Suprapubic skin (tissue), 4 donors: ENCODE results near the gene LYL1. TPM values are rescaled to one million over a fixed set of nuclear protein-coding genes. Genes with fewer than 3 reads are reported as not detected.

Source experiments
- DNase-seq, 2 donors: peaks; one replicate each; pipeline ENCODE4 v3.0.0-alpha.2; 2019; ENCODE audit warnings: low spot score in 2 of 2
- H3K27ac ChIP-seq: fragments of 200-600 bp; sonication (generic); one replicate; pipeline ENCODE4 v1.5.1; 2019
- H3K27me3 ChIP-seq: fragments of 200-600 bp; sonication (generic); one replicate; pipeline ENCODE4 v1.5.1; 2019
- H3K36me3 ChIP-seq: fragments of 200-600 bp; sonication (generic); one replicate; pipeline ENCODE4 v1.5.1; 2019
- H3K4me1 ChIP-seq: fragments of 200-600 bp; sonication (generic); one replicate; pipeline ENCODE4 v1.5.1; 2019
- H3K4me3 ChIP-seq: fragments of 200-600 bp; sonication (generic); one replicate; pipeline ENCODE4 v1.5.1; 2019; ENCODE audit warnings: mild to moderate bottlenecking
- H3K9me3 ChIP-seq: fragments of 200-600 bp; sonication (generic); one replicate; pipeline ENCODE4 v1.5.1; 2019
- EP300 ChIP-seq: sonication (generic); formaldehyde crosslinking; IDR thresholded peaks from one replicate; pipeline ENCODE4 v1.6.1; 2017; ENCODE audit warnings: antibody characterized with exemption
- POLR2A ChIP-seq, 2 donors: fragments of 450-650 bp; IDR thresholded peaks; one replicate each; pipeline ENCODE4 v1.6.1; 2017; ENCODE audit warnings: antibody characterized with exemption in 2 of 2, mild to moderate bottlenecking in 2 of 2, moderate library complexity in 2 of 2
- POLR2AphosphoS5 ChIP-seq, 3 donors: sonication (generic); formaldehyde crosslinking; IDR thresholded peaks; one replicate each; pipeline ENCODE4 v1.6.1; 2017; ENCODE audit warnings: antibody characterized with exemption in 3 of 3
- WGBS: methylation state at CpG from one replicate; pipeline ENCODE4 v1.1.5; 2018; 5-methylcytosine and 5-hydroxymethylcytosine counted together
- total RNA-seq, 4 donors: library from RNA; depleted of rRNA; stranded (reverse); fragments of >200 nt; gene quantifications; one replicate each; pipeline ENCODE4 v1.1.0, GENCODE V29; 2016
- TF ChIP-seq, protein P1 (sequence below), 2 donors: fragments of 200-600 bp in 1 of 2; fragments of 450-650 bp in 1 of 2; sonication (generic) in 1 of 2; IDR thresholded peaks; one replicate each; pipeline ENCODE4 v1.5.1; 2016 to 2019; ENCODE audit warnings: antibody characterized with exemption in 2 of 2, mild to moderate bottlenecking in 1 of 2, moderate library complexity in 1 of 2

Gene LYL1
- total RNA-seq, 4 donors from 2014 or later = 1.5 to 2.7 (median 2.2) TPM

GRCh38 chr19:13089139-13089856, 13.4 kb downstream of the LYL1 start:
- Histone ChIP-seq H3K4me3 (no peak overlapping the region), H3K36me3 (peaks cover 38% of the 10 kb centered on the region), H3K4me1 (peaks cover 59% of the 10 kb centered on the region), H3K27ac (peak overlapping the region; percentile 51), H3K27me3 (no peaks in the 10 kb centered on the region), H3K9me3 (no peaks in the 10 kb centered on the region)
- TF ChIP-seq, protein P1, sequence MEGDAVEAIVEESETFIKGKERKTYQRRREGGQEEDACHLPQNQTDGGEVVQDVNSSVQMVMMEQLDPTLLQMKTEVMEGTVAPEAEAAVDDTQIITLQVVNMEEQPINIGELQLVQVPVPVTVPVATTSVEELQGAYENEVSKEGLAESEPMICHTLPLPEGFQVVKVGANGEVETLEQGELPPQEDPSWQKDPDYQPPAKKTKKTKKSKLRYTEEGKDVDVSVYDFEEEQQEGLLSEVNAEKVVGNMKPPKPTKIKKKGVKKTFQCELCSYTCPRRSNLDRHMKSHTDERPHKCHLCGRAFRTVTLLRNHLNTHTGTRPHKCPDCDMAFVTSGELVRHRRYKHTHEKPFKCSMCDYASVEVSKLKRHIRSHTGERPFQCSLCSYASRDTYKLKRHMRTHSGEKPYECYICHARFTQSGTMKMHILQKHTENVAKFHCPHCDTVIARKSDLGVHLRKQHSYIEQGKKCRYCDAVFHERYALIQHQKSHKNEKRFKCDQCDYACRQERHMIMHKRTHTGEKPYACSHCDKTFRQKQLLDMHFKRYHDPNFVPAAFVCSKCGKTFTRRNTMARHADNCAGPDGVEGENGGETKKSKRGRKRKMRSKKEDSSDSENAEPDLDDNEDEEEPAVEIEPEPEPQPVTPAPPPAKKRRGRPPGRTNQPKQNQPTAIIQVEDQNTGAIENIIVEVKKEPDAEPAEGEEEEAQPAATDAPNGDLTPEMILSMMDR (IDR thresholded peaks at IDR 0.05) = peak; percentile 7 to 42
- TF ChIP-seq POLR2A (IDR thresholded peaks at IDR 0.05) = no peak
- no peak for TF ChIP-seq POLR2AphosphoS5 (IDR thresholded peaks at IDR 0.05)
- no peak for TF ChIP-seq EP300
- no peak for DNase-seq
- WGBS = 88% methylated on average over 1 of the region's 5 CpGs

- WGBS = 88% methylated on average over 37 of the region's 37 CpGs
- no peak overlapping the region for H3K4me3 ChIP-seq
- H3K27me3 ChIP-seq = no peaks in the 10 kb centered on the region
- H3K36me3 ChIP-seq = peaks cover 51% of the 10 kb centered on the region
- no peak for TF ChIP-seq EP300
- TF ChIP-seq, protein P1 (IDR thresholded peaks at IDR 0.05) = no peak
- no peak for TF ChIP-seq POLR2A (IDR thresholded peaks at IDR 0.05)
- TF ChIP-seq POLR2AphosphoS5 (IDR thresholded peaks at IDR 0.05) = no peak
- no peaks in the 10 kb centered on the region for H3K9me3 ChIP-seq
- no peak for DNase-seq
- no peak overlapping the region for H3K27ac ChIP-seq
- peaks cover 45% of the 10 kb centered on the region for H3K4me1 ChIP-seq
These were observed 14.7 kb downstream of the LYL1 start for GRCh38 chr19:13087795-13088537.

- H3K27me3 ChIP-seq = no peaks in the 10 kb centered on the region
- TF ChIP-seq POLR2AphosphoS5 (IDR thresholded peaks at IDR 0.05) = no peak
- TF ChIP-seq, protein P1 (IDR thresholded peaks at IDR 0.05) = no peak
- no peak for TF ChIP-seq EP300
- TF ChIP-seq POLR2A (IDR thresholded peaks at IDR 0.05) = no peak
- 71% methylated on average over 12 of the region's 12 CpGs for WGBS
- peak overlapping the region; percentile 20 for H3K27ac ChIP-seq
- peaks cover 58% of the 10 kb centered on the region for H3K36me3 ChIP-seq
- no peak overlapping the region for H3K4me3 ChIP-seq
- peaks cover 42% of the 10 kb centered on the region for H3K4me1 ChIP-seq
- H3K9me3 ChIP-seq = no peaks in the 10 kb centered on the region
- DNase-seq = no peak
These were observed 15.4 kb downstream of the LYL1 start for GRCh38 chr19:13087295-13087694.

- H3K4me1 ChIP-seq = peaks cover 40% of the 10 kb centered on the region
- H3K27me3 ChIP-seq = no peaks in the 10 kb centered on the region
- no peak overlapping the region for H3K4me3 ChIP-seq
- 70% methylated on average over 2 of the region's 2 CpGs for WGBS
- TF ChIP-seq POLR2AphosphoS5 (IDR thresholded peaks at IDR 0.05) = no peak
- TF ChIP-seq POLR2A (IDR thresholded peaks at IDR 0.05) = no peak
- TF ChIP-seq, protein P1 (IDR thresholded peaks at IDR 0.05) = no peak
- TF ChIP-seq EP300 = no peak
- no peak for DNase-seq
- no peaks in the 10 kb centered on the region for H3K9me3 ChIP-seq
- peaks cover 67% of the 10 kb centered on the region for H3K36me3 ChIP-seq
- H3K27ac ChIP-seq = no peak overlapping the region
These were observed 16.3 kb downstream of the LYL1 start for GRCh38 chr19:13086341-13086740.

GRCh38 chr19:13085666-13086065, 17.0 kb downstream of the LYL1 start:
- Histone ChIP-seq H3K4me3 (no peak overlapping the region), H3K4me1 (peaks cover 36% of the 10 kb centered on the region), H3K36me3 (peaks cover 70% of the 10 kb centered on the region), H3K9me3 (no peaks in the 10 kb centered on the region), H3K27me3 (no peaks in the 10 kb centered on the region), H3K27ac (peak overlapping the region; percentile 21)
- WGBS = 40% methylated on average over 7 of the region's 7 CpGs
- TF ChIP-seq, protein P1 (IDR thresholded peaks at IDR 0.05) = no peak
- no peak for TF ChIP-seq POLR2AphosphoS5 (IDR thresholded peaks at IDR 0.05)
- no peak for TF ChIP-seq POLR2A (IDR thresholded peaks at IDR 0.05)
- TF ChIP-seq EP300 = no peak
- DNase-seq = no peak
